ENCODE results near the gene CACNA1G.

DNA sequence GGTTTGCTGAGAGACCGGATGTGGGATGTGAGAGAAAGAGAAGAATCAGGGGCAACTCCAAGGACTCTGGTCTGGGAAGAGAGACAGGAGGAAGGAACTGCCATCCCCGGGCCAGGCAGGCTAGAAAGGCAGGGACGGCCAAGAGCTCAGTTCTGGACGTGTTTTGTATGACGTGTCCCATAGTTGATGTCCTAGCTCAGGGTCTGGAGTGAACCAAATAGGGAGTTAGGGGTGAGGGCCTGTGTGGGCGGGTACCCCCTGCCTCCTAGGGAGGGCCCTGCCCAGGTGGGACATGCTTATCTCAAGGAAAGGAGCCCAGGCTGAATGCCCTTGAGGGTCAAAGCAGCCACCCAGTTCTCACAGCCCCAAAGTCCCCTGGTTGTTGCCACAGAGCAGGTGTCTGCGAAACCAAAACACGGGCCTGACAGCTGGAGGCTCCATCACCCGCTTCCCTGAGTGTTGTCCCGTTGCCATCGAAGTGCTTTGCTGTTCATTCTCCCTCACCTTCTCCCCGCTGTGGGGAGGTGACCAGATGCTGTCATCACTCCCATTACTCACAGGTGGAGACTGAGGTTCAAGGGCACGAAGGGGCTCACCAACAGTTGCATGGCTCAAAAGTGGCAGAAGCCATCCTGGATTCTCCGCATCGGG, 81.7 kb downstream of the CACNA1G start:
- TF ChIP-seq, protein P1, sequence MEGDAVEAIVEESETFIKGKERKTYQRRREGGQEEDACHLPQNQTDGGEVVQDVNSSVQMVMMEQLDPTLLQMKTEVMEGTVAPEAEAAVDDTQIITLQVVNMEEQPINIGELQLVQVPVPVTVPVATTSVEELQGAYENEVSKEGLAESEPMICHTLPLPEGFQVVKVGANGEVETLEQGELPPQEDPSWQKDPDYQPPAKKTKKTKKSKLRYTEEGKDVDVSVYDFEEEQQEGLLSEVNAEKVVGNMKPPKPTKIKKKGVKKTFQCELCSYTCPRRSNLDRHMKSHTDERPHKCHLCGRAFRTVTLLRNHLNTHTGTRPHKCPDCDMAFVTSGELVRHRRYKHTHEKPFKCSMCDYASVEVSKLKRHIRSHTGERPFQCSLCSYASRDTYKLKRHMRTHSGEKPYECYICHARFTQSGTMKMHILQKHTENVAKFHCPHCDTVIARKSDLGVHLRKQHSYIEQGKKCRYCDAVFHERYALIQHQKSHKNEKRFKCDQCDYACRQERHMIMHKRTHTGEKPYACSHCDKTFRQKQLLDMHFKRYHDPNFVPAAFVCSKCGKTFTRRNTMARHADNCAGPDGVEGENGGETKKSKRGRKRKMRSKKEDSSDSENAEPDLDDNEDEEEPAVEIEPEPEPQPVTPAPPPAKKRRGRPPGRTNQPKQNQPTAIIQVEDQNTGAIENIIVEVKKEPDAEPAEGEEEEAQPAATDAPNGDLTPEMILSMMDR (conservative IDR thresholded peaks at IDR 0.05; ENCODE audit: low read length), result no peak
- TF ChIP-seq EZH2phosphoT487 (IDR thresholded peaks at IDR 0.05; ENCODE audit: borderline replicate concordance), result no peak

All from Loucy (cell line).